HG03469 (cell line): ENCODE measurements around the gene MAFG.

Source experiments
- ATAC-seq: cut with Tn5 transposase; IDR thresholded peaks from one replicate; pipeline ENCODE4 v1.9.1; 2021; ENCODE audit warnings: mild to moderate bottlenecking, moderate library complexity, moderate number of reproducible peaks; ENCODE audit not compliant: unreplicated experiment

MAFG gene

DNA sequence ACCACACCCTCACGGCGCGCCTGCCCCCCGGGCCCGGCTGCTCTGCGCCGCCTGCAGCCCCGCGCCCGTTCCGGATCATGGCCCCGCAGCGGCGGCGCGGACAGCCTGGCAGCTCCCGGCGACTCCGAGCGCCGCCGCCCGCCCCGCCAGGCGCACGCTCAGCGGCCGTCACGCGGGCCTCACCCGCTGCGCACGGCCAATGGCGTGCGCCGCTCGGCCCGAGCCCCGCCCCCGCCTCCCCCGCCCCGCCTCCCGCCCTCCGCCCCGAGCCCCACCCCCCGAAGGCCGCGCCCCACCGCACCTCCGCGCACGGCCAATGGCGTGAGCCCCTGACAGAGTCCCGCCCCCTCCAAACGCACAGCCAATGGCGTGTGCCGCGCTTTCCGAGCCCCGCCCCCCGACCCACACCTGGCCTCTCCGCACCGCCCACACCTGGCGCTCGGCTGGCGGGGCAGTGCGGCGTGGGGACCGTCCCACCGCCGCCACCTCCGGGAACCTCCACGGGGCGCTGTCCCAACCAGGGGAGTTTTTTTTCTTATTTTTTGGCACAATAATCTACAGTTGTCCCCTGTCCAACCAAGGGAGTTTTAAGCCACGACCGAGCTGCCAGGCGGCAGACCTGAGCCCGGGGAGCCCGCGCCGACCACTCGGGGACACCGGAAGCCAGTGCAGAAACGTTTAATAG is 16.1 kb downstream of the MAFG start, which contains the start of gene PCYT2:
PCYT2 (minus strand) TSS at position 123 of the 685 bp plus-strand sequence; CDS start at position 79, 44 bp downstream.
- no peak for ATAC-seq

DNA sequence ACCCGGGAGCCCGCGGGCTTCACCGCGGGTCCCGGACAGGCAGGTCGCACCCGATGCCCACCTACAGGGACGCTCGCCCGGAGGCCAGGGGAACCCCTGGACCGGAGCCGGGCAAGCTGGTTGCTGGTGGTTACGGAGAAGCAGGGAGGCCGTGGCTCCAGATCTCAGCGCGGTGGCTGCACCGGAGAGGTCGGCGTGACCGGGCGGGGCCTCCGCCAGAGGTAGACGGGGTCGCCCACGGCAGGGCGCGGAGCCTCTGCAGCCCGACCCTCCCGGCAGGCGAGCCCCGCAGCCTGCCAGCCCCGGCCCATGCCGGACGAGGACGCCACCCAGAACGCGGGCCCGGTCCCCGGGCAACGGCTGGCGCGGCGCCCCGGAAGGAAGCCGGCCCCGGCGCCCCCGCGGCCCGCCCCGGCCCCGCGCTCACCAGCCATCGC is 16.7 kb downstream of the MAFG start:
- no peak for ATAC-seq

DNA sequence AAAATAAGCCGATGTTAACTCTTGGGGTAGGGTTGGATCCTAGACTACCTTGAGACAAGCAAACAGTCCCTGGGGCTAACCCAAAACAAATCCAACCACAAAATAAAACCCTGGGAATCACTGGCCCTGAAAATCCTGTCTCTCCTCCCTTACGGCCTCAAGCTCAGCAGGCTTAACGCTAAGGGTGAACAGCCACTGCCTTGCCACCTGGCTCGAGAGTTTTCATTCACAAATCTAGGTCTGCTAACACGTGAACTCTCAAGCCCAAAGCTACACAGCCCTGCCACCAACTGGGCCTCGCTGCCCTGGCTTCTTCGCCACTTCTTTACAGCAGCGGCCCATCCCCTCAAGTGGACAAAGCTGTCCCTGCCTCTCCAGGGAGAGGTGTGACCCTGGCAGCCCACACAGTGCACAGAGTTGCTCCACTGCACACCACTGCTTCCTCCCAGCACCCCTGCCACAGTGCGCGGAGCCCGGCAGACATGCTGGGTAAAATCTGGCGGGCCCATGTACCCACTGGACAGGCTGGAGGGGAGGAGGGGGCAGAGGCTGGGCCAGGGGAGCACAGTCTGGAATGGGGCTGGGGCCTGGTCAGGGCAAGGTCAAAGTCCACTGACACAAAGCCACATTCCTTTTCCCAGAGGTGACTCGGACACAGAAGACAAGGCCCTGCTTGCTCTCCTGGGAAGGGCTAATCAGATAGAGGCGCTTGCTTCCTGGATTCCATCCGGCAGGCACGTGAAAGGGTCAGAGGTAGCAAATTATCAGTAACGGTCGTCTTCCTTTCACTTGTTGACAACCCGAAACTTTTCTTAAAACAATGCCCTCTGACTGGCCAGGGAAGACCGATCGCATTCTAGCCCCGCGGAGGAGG is 17.3 kb downstream of the MAFG start:
- ATAC-seq, result no peak

DNA sequence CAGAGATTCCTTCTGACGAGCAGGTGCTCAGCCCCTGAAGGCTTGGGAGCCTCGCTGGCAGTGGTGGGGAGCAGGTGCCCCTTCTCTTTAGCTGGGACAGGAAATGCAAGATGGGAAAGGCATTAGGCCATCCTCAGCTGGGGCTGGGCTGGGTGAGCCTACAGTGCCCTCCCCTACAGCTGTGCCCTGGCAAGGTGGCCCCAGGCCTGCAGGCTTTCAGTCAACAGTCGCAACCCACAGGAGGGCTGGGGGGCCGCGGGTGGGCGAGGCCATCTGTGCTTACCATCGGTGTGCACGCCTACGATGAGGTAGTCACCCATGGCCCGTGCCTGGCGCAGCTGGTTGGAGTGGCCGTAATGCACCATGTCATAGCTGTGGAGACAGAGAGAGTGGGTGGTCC is 18.3 kb downstream of the MAFG start:
- ATAC-seq, result no peak

DNA sequence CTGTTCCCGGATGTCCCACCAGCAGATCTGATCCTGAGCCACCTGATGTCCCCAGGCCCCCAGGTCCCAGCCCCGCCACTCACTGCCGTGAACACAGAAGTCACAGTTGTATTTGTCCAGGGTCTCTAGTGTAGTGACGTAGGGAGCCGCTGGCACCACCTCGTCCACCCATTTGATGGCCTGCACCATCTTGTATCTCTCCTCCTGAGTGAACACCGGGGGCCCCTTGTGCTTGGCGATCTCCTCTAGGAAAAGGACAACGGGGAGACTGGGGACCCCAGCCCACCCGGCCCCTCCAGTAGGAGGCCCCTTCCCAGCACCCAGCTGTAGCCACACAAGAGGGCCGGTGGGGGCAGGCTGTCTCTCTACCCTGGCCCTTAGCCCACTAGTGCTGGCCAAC is 18.7 kb downstream of the MAFG start:
- no peak for ATAC-seq

DNA sequence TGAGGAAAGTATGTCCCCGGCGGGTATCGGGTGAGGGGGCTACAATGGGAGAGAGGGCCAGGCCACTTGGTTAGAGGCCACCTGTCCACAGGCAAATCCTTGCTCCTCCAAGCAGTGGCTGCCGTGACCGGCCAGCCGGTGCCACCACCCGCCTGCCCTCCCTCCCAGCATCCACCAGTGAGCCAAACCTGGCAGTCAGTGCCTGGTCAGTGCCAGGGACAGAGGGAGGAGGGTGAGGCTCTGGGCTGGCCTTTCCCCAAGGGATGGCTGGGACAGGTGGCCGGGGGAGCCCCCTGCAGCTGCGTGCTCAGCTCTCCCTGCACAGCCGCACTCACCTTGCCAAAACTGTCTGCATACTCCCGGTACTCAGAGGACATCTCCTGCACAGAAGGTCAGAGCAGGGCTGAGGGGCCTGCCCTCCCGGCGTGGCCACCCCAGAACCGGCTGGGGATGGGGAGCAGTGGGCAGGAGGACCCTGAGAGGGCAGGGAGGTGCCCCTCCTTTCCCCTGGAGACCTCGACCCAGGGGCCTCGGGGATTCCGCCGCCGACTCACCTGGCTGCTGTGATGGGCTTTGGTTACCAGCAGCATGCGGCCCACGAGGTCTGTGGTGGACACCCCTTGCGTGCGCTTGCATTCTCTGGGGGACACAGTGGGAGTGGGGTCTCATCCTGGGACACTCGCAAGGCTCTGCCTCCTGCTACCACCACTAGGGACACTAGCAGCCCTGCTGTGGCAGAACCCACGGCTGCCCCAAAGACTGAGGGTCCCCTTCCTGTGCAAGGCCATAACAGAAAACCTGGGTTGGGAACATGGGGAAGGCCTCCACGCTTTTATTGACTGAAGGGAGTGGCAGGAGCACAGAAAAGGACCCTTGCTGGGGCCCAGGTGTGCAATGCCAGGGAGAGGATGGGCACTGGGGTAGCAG is 20.1 kb downstream of the MAFG start:
- no peak for ATAC-seq

DNA sequence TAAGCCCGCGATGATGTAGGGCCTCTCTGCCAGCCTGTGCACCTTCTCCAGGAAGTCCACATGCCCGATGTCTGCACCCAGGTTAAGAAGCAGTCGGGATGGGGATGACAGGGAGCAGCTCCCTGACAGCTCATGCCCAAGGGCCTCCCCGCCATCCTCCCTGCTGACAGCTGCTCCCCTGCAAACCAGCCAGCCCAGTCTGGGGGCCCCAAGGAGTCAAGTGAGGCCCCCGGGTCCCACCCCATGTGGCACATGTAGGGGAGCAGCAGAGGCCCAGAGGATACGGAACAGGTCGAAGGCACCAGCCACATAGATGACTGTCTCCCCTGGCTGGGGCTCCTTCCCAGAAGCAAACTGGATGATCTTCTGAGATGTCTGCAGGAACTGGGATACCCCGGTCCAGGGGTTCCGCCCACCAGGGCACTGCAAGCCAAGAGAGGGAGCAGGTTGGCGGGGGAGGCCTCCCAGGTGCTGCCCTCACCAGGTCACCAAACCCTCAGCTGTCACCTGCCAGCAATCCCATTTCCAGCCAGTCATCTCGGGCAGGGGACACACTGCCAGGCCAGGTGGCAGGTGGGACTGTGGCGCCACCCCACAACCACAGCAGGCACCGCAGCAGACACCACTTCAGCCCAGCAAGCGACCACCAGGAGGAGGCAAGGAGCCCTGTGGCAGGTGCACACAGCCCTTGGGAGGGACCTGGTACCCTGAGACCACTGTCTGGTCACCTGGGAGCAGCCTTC is 20.9 kb downstream of the MAFG start:
- no peak for ATAC-seq

DNA sequence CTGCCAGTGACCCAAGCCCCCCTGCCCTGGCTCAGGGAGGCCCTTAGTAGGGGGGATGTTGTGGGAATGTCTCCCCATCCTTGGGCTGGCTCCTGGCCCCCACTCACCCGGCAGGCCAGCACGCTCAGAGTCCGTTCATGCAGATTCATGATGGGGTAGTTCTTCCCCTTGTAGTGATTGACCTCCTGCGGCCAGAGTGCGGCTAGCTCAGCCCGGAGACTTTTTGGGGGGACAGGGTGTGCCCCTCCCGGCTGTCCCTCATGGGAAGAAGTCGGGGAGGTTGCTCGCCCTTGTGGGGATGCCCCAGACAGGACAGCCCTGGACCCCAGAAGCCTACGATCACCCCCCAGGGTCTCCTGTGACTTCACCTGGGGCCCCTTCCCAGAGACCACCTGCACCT is 21.5 kb downstream of the MAFG start:
- ATAC-seq, result no peak

DNA sequence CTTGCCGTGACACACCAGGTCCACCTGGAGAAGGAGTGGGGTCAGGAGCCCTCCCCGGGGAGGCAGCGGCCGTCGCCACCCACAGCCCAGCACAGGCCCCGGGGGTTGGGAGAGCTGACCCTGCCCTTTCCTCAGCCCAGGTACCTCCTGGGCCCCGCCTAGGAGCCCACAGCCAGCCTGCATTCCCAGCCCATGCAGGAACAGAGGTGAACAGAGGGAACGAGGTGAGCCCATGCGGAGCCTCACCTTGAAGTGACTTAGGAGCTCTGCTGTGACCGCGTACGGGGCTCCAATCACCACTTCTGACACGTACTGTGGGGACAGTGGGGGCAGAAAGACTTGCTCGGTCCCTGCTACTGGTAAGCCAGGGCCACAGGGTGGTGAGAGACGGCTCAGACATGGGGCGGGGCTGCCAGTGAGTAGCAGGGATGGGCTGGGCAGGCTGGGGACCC is 22.1 kb downstream of the MAFG start:
- no peak for ATAC-seq

DNA sequence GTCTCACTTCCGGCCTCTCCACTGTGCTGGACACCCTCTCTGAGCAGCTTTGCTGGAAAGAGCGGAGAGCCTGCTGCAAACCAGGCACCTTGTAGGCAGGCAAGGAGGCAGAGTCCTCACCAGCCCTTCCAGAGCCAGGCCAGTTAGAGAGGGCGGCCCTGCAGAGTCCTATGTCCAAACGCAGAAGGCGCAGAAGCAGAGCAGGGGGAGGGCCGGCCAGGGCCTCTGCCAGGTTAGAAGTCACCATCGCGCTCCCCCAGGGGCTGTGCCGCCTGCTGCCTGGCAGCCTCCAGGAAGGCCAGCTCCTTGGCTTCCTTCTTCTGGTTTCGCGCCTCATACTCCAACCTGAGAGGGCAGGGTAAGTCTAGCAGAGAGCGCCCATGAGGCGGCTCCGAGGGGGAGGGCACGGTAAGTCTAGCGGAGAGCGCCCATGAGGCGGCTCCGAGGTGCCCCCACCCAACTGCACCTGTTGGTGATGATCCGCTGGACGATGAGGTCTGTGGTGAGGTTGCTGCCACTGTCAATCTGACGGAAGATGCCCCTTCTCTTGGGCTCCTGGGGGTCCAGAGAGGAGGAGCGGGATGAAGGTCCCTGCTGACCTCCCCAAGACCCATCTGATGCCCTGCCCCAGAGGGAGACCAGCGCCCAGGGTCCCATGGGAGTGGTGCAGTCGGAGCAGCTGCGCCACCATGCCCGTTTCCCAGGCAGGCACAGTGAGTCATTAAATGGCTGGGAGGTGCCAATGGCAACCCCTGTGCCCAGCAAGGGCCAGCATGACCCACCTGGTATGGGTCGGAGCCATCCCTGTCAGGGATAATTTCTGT is 22.7 kb downstream of the MAFG start:
- no peak for ATAC-seq

DNA sequence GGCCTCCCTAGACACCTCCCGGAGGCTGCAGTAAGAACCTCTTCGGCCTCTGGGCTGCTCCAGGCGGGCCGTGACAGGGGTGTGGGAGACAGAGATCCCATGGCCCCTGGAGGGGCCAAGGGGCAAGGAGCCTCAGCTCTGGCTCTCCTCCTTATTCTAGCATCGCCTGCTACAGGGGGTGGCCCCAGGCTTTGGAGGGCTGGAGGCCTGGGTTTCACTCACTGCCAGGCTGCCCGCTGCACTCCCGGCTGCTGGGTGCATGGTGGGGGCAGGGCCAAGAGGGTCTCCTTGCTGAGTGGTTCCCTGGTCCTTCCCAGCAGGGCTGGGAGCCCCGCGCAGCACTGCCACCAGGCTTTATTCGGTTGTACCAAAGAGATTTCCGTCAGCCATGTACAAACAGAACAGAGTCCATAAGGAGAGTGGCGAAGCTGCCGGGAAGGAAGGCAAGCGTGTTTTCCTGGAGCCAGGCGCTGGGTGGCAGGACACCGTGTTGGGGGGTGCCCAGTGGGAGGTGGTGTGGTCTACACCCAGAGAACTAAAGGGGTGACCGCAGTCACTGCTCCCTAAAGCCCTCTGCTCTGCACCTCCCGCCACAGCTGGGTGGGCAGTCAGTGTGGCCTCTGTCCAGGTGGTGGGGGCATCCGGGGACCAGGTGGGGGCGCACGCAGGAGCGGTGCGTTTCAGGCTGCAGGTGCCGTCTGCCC is 23.5 kb downstream of the MAFG start:
- no peak for ATAC-seq

DNA sequence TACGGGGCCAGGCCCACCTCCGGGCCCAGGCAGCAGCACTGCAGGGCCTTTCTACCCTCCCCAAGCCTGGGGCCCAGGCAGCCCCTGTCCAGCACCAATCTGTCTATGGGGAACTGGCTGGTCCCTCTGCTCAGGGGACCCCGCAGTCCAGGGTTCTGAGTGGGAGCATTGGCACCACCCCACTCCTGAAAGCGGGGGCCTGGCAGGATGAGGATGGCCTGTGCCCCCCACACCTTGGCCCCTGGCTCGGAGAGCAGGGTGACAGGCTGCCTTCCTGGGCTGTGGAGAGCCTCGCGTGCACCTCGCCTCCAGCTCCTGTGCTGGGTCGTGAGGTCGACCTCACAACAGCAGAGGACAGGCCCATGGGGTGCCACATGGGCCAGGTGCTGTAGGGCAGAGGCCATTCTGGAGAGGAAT is 24.1 kb downstream of the MAFG start:
- no peak for ATAC-seq

DNA sequence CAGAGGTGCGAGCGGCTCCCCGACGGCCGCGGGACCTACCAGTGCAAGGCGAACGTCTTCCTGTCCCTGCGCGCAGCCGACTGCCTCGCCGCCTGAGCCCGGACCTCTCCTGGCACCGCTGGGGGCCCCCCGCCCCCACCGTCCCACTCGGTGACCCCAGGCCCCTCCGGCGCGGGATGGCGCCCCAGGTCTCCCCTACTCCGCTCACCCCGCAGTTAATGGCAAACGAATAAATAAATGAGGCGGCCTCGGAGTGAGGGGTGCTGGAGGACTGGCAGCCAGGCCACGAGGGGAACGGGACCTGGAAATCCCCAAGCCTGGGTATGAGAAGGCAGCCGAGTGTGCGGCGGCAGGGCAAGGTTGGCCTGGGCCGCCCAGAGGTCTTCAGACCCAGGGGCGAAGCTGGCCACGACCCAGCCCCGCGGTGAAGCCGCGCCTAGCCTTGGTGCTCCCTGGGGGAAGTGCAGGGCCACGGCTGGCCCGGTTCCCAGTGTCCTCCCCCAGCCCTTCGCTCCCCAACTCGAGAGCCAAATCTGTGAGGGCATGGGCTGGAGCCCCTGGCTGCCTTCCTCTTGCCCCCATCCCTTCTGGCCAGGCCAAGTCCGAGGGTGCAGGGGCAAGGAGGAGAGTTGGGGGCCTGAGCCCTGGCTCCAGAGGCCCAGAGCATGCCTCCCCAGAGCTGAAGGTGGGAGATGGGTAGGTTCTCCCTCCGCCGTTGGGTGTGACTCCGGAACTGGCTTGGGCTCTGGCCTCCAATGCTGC is 24.7 kb downstream of the MAFG start:
- no peak for ATAC-seq

DNA sequence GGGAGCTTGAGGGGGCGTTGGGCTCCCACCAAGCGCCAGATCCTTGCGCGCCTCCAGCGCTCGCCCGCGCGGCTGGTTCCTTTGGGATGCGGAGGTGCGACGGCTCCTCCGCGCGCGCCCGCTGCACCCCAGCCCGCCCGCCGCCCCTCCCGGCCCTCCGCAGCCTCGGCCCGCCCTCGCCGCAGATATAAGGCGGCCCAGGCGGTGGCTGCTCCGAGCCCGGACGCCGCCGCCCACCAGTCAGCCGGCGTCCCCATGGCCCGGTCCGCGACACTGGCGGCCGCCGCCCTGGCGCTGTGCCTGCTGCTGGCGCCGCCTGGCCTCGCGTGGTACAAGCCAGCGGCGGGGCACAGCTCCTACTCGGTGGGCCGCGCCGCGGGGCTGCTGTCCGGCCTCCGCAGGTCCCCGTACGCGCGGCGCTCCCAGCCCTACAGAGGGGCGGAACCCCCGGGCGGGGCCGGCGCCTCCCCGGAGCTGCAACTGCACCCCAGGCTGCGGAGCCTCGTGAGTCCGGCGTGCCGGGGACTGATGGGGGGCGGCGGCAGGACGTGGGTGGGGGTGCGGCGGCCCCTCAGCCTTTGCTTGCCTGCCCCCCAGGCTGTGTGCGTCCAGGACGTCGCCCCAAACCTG is 25.4 kb downstream of the MAFG start, which contains the start of gene NPB:
NPB (plus strand) TSS at position 216 of the 630 bp plus-strand sequence; CDS start at position 256, 40 bp downstream.
- ATAC-seq, result no peak

DNA sequence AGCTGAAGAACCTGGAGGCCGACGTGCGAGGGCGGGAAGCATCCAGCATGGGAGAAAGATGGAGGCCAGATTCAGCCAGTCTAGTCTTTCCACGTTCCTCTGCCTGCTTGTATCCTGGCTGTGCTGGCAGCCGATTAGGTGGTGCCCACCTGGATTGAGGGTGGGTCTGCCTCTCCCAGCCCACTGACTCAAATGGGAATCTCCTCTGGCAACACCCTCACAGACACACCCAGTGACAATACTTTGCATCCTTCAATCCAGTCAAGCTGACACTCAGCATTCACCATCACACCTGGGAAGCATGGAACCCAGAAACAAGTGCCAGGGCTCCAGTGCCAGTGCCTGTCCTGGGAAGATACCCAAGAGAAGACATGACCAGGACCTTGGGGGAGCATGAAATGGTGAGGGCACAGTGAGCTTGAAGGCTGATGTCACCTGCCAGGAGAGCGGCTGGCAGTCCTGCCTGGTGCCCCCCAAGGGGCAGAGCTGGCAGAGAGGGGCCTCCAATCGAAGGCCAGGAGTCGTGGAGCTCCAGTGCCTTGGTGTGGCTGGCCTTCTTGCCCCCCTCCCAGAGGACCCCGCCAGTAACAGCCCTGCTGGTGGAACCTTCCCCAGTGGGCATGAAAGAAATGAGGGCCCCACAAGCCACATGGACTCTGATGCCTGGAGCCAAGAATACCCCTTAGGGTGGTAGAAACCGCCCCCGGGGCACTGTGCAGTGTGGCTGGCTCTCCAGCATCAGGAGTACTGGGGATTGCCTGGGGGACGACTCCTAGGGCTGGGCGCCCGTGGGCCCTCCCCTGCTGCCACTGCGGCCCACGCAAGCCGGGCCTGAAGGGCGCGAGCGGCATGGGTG is 26.1 kb downstream of the MAFG start:
- ATAC-seq, result no peak

DNA sequence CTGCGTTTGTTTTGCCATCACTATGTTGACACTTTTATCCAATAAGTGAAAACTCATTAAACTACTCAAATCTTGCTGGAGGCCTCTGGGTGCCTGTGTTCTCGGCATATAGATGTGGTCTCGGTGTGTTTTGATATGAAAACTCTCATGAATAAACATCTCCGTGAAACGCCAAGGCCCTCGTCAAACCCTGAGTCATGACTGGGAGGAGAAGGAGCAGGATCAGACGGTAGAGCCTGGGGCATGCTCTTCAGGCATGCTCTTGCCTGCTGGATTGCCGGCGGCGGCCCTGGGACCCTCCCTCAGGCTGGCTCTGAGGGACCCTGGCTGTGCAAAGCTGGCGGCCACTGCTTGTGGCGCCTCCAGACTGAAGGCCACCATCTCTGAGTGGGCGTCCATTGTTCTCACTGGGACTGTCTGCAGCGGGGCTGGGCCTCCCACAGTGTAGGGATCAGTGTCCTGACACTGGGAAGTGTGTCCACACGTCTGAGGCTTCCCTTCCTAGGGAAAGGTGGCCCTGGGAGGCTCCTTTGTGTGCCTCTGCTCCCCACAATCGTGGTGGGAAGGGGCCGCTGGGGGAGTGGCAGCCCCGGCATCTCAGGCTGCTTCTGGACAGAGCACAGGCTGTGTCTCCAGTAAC is 27.2 kb downstream of the MAFG start:
- ATAC-seq, result no peak
